SU-DHL-6 (cell line): ENCODE data around the gene RACGAP1.

Experiments used
- H2AFZ ChIP-seq: fragments of 200-600 bp; sonication (generic); 2 replicates; pipeline ENCODE4 v1.6.1; 2014; ENCODE audit warnings: low read depth, mild to moderate bottlenecking, moderate library complexity, mixed read lengths, antibody characterized with exemption, low read length; ENCODE audit not compliant: severe bottlenecking
- H3F3A ChIP-seq: fragments of 200-600 bp; shearing (Covaris generic); 2 replicates; pipeline ENCODE4 v1.6.0; 2016; ENCODE audit warnings: antibody characterized with exemption, mild to moderate bottlenecking; ENCODE audit not compliant: insufficient read depth
- H3K27ac ChIP-seq: fragments of 200-600 bp; sonication (generic); 2 replicates; pipeline ENCODE4 v1.5.1; 2016; ENCODE audit warnings: low read depth, mild to moderate bottlenecking, low read length, moderate library complexity, mixed read lengths
- H3K27me3 ChIP-seq: fragments of 200-600 bp; sonication (generic), shearing (Covaris generic); 2 replicates; pipeline ENCODE4 v1.6.0; 2014; ENCODE audit warnings: mild to moderate bottlenecking, low read length
- H3K36me3 ChIP-seq: fragments of 200-600 bp; sonication (generic); 2 replicates; pipeline ENCODE4 v1.6.1; 2014; ENCODE audit warnings: mild to moderate bottlenecking, low read length, mixed read lengths
- H3K4me2 ChIP-seq: fragments of 300-600, 200-600 bp; shearing (Covaris generic), sonication (generic); 2 replicates; pipeline ENCODE4 v1.6.0; 2014; ENCODE audit warnings: low read length, low read depth, mild to moderate bottlenecking; ENCODE audit not compliant: poor library complexity, severe bottlenecking
- H3K4me3 ChIP-seq: fragments of 200-600 bp; sonication (generic); 2 replicates; pipeline ENCODE4 v1.5.1; 2014; ENCODE audit warnings: antibody characterized with exemption, low read length, mild to moderate bottlenecking, mixed read lengths; ENCODE audit not compliant: insufficient read depth, poor library complexity, severe bottlenecking
- H3K79me2 ChIP-seq: fragments of 200-600 bp; sonication (generic); 2 replicates; pipeline ENCODE4 v1.6.1; 2014; ENCODE audit warnings: mild to moderate bottlenecking, low read length, moderate library complexity; ENCODE audit not compliant: insufficient read depth
- H3K9ac ChIP-seq: fragments of 200-600 bp; sonication (generic); 2 replicates; pipeline ENCODE4 v1.7.0; 2014; ENCODE audit warnings: mild to moderate bottlenecking, low read length
- H3K9me2 ChIP-seq: fragments of 200-600 bp; sonication (generic); replicated peaks from 2 replicates; pipeline ENCODE4 v1.6.1; 2014; ENCODE audit warnings: low read length; ENCODE audit not compliant: insufficient read depth
- H3K9me3 ChIP-seq: fragments of 200-600 bp; sonication (generic); 2 replicates; pipeline ENCODE4 v1.6.1; 2014; ENCODE audit warnings: low read length, mixed read lengths; ENCODE audit not compliant: insufficient read depth
- H4K20me1 ChIP-seq: fragments of 200-600 bp; sonication (generic); 2 replicates; pipeline ENCODE4 v1.6.1; 2014; ENCODE audit warnings: low read depth, mild to moderate bottlenecking, antibody characterized with exemption, low read length, moderate library complexity, mixed read lengths
- EZH2phosphoT487 ChIP-seq: fragments of 200-600 bp; sonication (generic), shearing (Covaris generic); conservative IDR thresholded peaks from 2 replicates; pipeline ENCODE4 v1.6.1; 2018; ENCODE audit warnings: mild to moderate bottlenecking, antibody characterized with exemption, low read length, moderate library complexity, mixed read lengths
- TF ChIP-seq, protein P1 (sequence below): fragments of 200-600 bp; sonication (generic); IDR thresholded peaks from one replicate; pipeline ENCODE4 v1.5.1; 2017; ENCODE audit warnings: antibody characterized with exemption, mild to moderate bottlenecking, low read length, moderate library complexity; ENCODE audit not compliant: insufficient read depth, poor library complexity, severe bottlenecking

The RACGAP1 gene

DNA sequence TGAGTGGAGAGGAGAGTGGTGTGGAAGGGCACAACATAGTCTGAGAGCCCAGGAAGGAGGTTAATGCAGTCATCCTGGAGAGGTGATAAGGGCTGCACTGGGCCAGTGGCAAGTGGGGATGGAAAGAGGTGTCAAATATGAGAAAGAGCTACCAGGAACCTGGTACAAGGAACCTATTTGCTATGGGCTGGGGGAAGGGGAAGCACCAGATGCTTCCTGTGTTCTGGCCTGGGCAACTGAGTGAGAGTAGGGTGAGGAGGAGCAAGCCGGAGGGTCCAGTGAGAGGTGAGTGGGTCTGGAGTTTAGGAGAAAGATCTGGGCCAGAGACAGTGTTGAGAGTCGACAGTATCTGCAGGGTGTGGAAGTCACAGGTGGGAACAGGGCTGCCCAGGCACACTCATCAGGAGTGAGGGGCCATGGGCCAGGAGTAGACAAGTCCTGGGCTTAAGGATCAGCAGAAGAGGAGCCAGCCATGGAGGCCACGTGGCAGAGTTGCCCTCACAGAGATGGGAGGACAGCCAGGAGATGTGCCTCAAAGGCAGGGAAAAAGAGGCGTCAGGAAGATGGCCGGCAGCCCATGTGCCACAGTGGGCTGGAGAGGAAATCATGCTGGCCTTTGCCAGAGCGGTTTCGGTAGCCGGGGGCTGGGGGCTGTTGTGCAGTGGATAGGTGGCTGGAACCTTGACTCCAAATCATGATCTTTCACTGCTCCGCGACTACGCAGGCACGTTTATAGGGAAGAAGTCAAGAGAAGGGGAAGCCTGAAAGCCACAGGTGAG is 55.5 kb downstream of the RACGAP1 start:
- no peak overlapping the region for H3K9ac ChIP-seq
- no peaks in the 10 kb centered on the region for H3K27me3 ChIP-seq
- no peaks in the 10 kb centered on the region for H3F3A ChIP-seq
- no peaks in the 10 kb centered on the region for H3K36me3 ChIP-seq
- H3K4me2 ChIP-seq: no peak overlapping the region
- no peaks in the 10 kb centered on the region for H3K9me3 ChIP-seq
- no peak overlapping the region for H2AFZ ChIP-seq
- no peak overlapping the region for H3K27ac ChIP-seq
- H3K4me3 ChIP-seq: no peak overlapping the region
- H4K20me1 ChIP-seq: no peaks in the 10 kb centered on the region
- H3K9me2 ChIP-seq: no peaks in the 10 kb centered on the region
- H3K79me2 ChIP-seq: no peaks in the 10 kb centered on the region
- TF ChIP-seq, protein P1, sequence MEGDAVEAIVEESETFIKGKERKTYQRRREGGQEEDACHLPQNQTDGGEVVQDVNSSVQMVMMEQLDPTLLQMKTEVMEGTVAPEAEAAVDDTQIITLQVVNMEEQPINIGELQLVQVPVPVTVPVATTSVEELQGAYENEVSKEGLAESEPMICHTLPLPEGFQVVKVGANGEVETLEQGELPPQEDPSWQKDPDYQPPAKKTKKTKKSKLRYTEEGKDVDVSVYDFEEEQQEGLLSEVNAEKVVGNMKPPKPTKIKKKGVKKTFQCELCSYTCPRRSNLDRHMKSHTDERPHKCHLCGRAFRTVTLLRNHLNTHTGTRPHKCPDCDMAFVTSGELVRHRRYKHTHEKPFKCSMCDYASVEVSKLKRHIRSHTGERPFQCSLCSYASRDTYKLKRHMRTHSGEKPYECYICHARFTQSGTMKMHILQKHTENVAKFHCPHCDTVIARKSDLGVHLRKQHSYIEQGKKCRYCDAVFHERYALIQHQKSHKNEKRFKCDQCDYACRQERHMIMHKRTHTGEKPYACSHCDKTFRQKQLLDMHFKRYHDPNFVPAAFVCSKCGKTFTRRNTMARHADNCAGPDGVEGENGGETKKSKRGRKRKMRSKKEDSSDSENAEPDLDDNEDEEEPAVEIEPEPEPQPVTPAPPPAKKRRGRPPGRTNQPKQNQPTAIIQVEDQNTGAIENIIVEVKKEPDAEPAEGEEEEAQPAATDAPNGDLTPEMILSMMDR: no peak
- TF ChIP-seq EZH2phosphoT487: no peak

DNA sequence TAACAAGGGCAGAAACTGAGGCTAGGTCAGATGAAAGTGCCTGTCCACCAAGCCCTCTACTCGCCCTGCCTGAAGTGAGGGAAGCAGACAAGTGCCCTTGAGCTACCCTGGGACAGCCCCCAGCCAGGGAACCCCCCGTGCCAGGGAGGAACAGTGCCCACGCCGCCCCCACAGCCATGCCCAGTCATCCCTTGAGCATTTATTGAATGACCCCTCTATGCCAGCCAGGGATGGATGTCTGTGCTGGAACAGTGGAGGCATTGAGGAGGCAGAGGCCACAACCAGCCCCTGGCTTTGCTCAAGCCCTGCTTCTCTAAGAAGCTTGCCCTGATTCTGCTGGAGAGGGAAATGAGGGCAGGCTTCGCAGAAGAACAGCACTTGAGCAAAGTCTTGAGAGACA is 56.3 kb downstream of the RACGAP1 start:
- Histone ChIP-seq H3K79me2 (no peaks in the 10 kb centered on the region), H3K9ac (no peak overlapping the region), H2AFZ (no peak overlapping the region), H3K4me3 (no peak overlapping the region), H3K27ac (no peak overlapping the region), H3K9me3 (no peaks in the 10 kb centered on the region), H3F3A (no peaks in the 10 kb centered on the region), H3K27me3 (no peaks in the 10 kb centered on the region), H3K4me2 (no peak overlapping the region), H4K20me1 (no peaks in the 10 kb centered on the region), H3K9me2 (no peaks in the 10 kb centered on the region), H3K36me3 (no peaks in the 10 kb centered on the region)
- TF ChIP-seq, protein P1: no peak
- no peak for TF ChIP-seq EZH2phosphoT487

DNA sequence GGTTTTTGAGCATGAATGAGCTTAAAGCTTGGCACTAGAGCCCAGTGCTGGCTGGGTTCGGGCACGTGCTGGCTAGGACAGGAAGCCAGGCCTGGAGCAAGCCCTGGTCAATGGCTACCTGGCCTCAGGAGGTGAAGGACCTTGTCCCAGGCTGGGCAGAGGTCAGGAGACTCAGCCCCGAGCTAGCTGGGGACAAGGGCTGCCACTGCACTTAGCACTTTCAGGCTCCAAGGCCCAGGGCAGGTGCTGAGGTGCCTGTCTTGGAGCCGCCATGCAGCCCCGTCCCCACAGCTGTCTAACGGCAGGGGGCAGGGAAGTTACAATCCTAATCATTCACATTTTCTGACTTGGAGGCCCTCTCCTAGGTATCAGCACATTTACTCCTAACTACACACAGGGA is 56.8 kb downstream of the RACGAP1 start:
- TF ChIP-seq, protein P1: no peak
- TF ChIP-seq EZH2phosphoT487: no peak
- H4K20me1 ChIP-seq: no peaks in the 10 kb centered on the region
- H3K27ac ChIP-seq: no peak overlapping the region
- H3K36me3 ChIP-seq: no peaks in the 10 kb centered on the region
- H3K9me3 ChIP-seq: no peaks in the 10 kb centered on the region
- H3K9ac ChIP-seq: no peak overlapping the region
- H3K4me2 ChIP-seq: no peak overlapping the region
- H2AFZ ChIP-seq: no peak overlapping the region
- H3K79me2 ChIP-seq: no peaks in the 10 kb centered on the region
- no peaks in the 10 kb centered on the region for H3K9me2 ChIP-seq
- H3K27me3 ChIP-seq: no peaks in the 10 kb centered on the region
- no peak overlapping the region for H3K4me3 ChIP-seq
- H3F3A ChIP-seq: no peaks in the 10 kb centered on the region
